Hindlimb muscle (tissue), 1 donor: ENCODE results near the gene CFAP90. TPM values are rescaled to one million over a fixed set of nuclear protein-coding genes. Genes with fewer than 3 reads are reported as not detected.

ENCODE experiments used
- DNase-seq: peaks from one replicate; pipeline ENCODE4 v3.0.0-alpha.2; 2013
- polyA plus RNA-seq: library from polyadenylated mRNA; unstranded; fragments of 120-200 nt; gene quantifications from one replicate; pipeline ENCODE4 v1.2.1, GENCODE V29; 2013; ENCODE audit not compliant: insufficient read length

CFAP90 gene, protein sequence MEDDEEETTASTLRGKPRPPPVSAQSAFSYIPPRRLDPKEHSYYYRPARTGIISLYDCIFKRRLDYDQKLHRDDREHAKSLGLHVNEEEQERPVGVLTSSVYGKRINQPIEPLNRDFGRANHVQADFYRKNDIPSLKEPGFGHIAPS
- not detected for polyA plus RNA-seq

DNA sequence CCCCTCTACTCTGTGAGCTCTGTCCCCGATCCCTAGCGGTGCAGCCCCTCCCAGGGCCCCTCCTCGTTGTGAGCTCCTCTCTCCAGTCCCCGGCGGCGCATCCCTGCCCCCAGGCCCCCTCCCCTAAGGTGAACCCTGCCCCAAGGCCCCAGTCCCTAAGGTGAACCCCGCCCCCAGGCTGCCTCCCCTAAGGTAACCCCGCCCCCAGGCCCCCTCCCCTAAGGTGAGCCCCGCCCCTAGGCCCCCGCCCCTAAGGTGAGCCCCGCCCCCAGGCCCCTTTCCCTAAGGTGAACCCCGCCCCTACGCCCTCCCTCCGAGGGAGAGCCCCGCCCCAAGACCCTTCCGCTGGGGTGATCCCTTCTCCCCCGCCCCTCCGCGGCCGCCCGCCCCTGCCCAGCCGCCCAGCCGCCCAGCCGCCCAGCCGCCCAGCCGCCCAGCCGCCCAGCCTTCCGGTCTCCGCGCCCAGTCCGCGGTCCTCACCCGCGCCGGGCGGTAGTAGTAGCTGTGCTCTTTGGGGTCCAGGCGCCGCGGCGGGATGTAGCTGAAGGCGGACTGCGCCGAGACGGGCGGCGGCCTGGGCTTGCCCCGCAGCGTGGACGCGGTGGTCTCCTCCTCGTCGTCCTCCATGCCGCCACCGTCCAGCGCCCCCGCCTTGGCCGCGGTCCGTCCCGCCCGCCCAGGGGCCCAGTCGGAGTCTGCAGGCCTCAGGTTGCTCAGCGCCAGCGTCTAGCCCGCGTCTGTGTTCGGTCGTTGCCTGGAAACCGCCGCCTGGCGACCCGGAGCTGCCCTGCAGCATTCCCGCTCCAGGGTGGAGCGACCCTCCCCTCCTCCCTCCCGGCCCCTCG is at the start of gene CFAP90:
Gene CFAP90, minus strand, starts transcription at position 739 of the 845 bp plus-strand sequence. Its CDS starts 112 bp downstream, at position 627.
- peak; percentile 45 for DNase-seq

GRCh38 chr5:7897014-7897600 is 46.2 kb upstream of the CFAP90 start:
- DNase-seq: no peak

DNA sequence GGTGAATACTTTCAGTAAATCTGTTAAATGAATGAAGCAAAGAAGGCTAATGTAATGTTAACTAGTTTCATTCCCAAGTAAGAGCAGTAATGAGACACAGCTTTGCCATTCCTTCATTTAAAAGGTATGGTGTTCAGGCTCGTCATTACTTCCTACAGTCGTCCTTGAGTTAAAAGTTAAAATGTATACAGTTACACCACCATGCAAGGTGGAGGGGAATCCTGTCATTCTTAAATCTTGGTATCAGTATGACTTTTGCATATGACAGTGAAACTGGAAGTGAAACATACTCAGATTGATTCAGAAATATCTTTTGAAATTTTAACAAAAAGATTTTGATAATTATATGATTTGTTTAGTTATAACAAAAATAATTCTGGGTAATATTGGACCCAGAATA is 43.9 kb upstream of the CFAP90 start:
- DNase-seq: no peak

DNA sequence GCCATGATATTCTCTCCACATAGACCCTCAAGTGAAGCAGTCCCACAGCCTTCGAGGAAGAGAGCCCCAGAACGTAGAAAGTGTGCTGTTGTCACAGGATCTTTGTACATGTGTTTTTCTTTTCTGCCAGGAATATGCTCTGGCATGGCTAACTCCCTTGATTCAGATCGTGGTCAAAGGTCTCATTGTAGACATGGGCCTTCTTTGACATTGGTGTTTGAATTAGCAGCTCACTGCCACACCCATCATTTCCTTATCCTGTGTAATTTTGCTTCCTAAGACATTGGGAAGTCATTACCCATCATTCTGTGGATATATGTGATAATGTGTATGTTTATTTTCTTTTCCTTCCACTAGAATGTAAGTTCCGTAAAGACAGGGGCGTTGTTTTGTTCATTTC is 43.5 kb upstream of the CFAP90 start:
- no peak for DNase-seq

GRCh38 chr5:7888901-7889300 is 38.0 kb upstream of the CFAP90 start:
- no peak for DNase-seq

DNA sequence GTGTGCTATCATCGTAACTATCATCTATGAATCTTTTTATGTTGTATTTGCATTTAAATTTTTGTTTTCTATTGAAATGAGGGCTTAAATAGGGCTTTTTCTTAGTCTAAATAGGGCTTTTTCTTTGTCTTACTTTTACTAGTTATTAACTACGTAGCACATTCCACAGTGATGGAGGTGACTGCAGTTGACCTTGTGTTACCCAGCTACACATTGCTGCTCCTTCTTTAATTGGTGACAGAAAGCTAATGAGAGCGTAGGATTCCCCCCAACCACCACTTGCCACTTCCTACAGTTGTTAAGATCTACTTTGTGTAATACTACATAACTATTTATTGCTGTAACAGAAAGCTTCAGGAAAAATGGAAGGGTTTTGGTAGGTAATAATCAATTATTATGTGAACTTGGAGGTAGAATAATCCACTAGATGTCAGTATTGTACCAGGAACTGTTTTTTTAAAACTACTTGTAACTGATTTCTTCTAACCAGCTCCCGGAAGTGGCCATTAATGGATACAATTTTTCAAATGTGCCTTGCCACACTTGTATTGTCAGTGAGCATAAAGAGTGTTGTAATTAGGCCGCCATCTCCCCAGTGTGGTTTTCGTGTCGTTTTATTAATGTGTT is 36.0 kb upstream of the CFAP90 start:
- peak; percentile 35 for DNase-seq

DNA sequence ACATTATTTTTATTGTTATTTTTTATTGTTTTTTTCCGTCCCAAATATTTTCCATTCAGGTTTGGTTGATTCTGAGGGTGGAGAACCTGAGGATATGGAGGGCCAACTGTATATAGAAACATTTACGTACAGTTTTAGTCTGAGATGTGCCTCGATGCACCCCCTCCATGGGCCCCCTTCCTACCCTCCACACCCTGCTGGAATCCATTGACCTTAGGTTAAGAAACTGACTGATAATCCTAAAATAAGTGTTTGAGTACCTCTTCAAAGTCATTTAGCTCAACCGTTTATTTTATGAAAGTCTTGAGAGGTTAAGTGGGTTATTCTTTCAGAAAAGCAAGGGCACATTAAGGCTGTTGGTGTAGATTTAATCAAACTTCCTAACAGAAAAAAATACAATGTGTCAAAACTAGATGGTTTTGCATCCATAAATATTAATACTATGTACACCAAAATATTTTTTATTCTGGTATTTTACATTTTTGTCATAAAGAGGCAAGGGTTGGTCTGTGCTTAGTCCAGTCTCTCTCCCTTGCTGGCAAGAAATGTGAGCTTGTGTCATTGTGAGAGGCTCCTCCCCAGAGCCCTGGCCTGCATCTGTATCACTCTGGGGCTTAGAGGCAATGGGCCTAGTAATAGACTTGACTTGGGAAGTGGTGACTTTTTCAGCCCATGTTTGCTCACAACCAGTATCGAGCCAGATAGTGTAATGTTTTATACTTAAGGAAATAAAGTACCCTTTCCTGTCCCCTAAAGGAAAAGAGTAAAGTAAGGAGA is 33.7 kb upstream of the CFAP90 start:
- DNase-seq: no peak

DNA sequence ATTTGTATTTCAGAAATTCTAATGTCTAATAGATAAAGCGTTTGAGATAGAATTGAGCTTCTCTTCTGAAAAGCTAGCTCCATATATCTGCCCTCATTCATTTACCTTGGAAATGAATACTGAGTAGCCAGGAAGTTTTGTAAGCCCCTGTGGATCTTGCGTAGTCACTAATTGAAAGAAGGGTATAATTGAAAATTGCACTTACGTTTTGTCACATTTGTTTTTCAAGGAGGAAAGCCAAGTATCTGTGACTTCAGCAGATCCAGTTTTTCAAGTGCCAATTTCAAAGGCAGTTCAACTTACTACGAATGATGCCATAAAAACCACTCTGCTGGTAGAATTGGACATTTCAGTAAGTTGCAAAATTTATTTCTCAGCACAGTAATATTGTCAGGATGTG is 32.0 kb upstream of the CFAP90 start:
- no peak for DNase-seq

GRCh38 chr5:7881816-7882215 is 30.9 kb upstream of the CFAP90 start:
- DNase-seq: no peak

DNA sequence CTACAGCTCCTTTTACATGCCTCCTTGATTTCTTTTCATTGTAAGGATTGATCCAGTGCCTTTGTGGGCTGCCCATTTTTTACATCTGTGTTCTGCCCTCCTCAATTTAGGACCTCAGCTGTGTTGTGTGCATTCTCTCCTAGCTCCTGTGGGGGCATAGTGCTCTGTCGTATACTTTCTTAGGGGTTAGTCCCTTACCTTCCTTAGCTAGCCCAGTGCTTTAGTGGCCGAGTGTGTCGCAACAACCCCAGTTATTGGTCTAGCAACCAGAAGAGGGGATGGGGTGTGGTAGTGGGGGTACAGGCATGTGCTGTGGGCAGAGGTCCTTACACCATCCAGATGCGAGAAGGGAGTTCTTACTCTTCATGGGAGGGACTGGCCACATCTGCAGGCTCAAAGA is 30.2 kb upstream of the CFAP90 start:
- DNase-seq: no peak

GRCh38 chr5:7878381-7878873 is 27.5 kb upstream of the CFAP90 start:
- no peak for DNase-seq

- no peak for DNase-seq
These were observed 26.9 kb upstream of the CFAP90 start for GRCh38 chr5:7877851-7878250.

GRCh38 chr5:7876867-7877266 is 25.9 kb upstream of the CFAP90 start:
- DNase-seq: no peak

GRCh38 chr5:7875151-7875550 is 24.2 kb upstream of the CFAP90 start:
- DNase-seq: no peak

- DNase-seq: no peak
These were observed 23.7 kb upstream of the CFAP90 start for GRCh38 chr5:7874639-7875038.

DNA sequence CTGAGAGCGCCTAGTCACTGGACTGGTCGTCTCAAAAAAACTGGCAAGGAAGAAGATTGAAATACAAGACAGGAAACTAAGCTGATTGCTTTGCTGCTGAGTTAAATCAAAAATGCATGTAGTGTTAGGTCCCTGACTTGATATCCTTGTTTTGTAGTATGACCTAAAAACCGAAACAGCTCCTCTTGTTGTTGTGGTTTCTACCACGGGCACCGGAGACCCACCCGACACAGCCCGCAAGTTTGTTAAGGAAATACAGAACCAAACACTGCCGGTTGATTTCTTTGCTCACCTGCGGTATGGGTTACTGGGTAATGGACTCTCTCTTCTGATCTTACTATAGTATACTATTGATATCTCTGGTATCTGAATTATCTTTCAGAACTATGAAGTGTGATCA is 22.3 kb upstream of the CFAP90 start:
- DNase-seq: no peak

GRCh38 chr5:7872517-7873130 is 21.7 kb upstream of the CFAP90 start:
- DNase-seq: no peak

DNA sequence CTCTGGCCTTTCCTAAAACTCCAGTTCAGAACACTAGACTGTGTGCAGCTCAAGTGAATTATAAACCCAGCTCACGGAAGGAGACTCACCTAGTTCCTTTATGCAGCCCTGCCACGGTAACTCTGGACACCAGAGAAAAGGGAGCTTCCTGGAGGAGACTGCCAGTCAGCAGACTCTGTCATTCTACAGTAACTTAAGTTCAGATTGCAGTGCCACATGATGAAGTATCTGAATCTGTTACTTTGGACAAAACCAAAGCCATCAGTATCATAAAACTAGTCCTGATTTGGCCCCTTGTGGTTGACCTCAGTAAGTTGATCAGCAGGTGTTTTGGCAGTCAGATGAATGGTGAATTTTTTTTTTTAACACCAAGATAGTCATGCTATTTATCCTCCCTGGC is 20.7 kb upstream of the CFAP90 start:
- DNase-seq: no peak

DNA sequence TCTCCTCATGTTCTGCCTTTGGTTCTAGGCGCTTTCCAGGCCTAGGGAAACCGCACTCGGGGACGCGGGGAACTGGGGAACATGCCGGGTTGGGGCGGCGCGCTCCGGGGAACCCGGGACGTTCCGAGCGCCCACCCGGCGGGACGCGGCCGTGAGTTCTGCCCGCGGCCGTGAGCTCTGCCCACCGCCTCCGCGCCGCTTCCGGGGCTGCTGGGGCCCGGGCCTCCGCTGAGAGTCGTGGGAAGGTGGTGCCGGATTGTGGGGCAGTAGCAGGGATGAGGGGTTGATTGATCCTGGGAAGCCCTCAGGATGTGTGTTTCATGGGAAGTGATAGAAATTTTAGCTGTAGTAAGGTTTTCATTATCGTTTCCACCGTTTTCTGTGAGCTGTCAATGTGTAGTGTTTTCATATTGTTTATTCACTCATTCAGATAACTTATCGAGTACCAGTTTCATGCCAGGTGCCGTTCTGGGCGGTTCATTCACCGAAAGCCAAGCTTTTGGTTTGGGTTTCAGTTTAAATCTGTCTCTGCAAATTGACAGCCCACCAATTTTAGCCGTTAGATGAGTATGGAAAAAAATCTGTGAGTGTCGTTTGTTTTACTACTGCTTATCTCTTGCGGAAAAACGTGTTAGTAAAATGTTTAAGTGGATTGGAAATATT is 18.7 kb upstream of the CFAP90 start:
- no peak for DNase-seq

DNA sequence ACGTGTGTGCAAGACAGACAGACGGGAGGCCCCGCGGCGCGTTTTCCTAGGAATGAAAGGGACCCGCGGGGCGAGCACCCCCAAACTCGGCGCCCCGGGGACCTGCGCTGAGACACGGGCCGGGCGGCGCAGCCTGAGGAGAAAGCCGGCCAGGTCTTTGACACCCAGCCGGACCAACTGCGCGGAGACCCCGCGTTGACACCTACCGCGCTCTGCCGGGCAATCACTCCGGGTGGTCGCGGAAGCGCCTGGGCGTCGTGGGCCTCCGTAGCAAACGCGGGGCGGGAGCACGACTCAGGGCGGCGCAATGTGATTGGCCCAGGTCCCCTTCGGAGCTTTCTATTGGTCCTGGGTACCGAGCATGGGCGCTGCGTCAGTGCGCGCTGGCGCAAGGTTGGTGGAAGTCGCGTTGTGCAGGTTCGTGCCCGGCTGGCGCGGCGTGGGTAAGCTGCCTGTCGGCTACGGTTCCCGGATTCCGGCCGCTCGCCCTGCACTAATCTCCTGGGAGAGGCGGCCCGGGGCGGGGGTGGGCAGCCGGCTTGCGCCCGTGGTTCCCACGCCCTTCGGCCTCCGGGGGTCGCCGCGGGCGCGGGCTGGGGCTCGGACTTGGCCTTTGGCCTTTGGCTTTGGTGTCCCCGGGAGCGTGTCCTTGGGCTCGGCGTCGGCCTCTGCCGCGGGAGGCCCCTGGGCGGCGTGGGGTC is 18.0 kb upstream of the CFAP90 start, which contains the start of the genes FASTKD3 and MTRR:
Gene FASTKD3, minus strand, starts transcription at position 259 of the 701 bp plus-strand sequence. CDS start 948 bp downstream, outside the sequence.
Gene MTRR, plus strand, starts transcription at position 376 of the 701 bp plus-strand sequence. CDS start 1,647 bp downstream, outside the sequence.
- DNase-seq: peak; percentile 95

- no peak for DNase-seq
These were observed 17.5 kb upstream of the CFAP90 start for GRCh38 chr5:7868427-7868772.
